ENCODE measurements around the gene TNFRSF8. TPM values are rescaled to one million over a fixed set of nuclear protein-coding genes. Genes with fewer than 3 reads are reported as not detected.

TNFRSF8 gene
- total and polyA plus RNA-seq, 2 of the 4 experiments (the other 2 are of a cell fraction) = under 0.01 to 0.31 TPM

DNA sequence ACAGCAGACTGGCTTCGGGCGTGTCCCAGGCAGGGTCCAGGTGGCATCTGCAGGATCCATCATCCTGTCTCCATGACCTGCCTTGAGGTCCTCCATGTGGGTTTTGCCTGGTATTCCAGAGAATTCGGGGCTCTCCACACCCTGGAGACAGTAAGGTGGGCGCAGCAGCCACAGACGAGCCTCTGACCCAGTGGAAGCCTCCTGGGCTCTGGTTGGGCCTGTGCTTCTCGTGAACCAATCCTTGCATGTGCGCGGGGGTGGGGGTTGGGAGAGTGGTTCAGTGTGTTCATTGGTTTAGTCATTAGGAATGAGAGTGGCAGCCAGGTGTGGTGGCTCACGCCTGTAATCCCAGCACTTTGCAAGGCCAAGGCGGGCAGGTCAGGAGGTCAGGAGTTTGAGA is 71.6 kb downstream of the TNFRSF8 start:
- Histone ChIP-seq H3K4me1 (ENCODE audit: control insufficient read depth, insufficient read depth, low read length) (peaks cover 7% of the 10 kb centered on the region; the same call in 1 of the 2 replicates), H3K27me3 (ENCODE audit: control insufficient read depth, insufficient read depth, low read length) (no peaks in the 10 kb centered on the region), H3K9me3 (ENCODE audit: control insufficient read depth, insufficient read depth, low read length) (no peaks in the 10 kb centered on the region), H3K4me3 (ENCODE audit: insufficient read depth, low read depth, low read length) (no peak overlapping the region), H3K79me1 (ENCODE audit: low read depth in 1 of 2, low read length in 2 of 2) (no peaks in the 10 kb centered on the region), H2BK15ac (ENCODE audit: low read depth, low read length) (no peak overlapping the region), H2BK120ac (ENCODE audit: low read depth, low read length) (no peak overlapping the region), H3K56ac (ENCODE audit: extremely low read depth, insufficient read depth, low read length) (no peak overlapping the region), H3K9ac (ENCODE audit: low read depth, low read length) (no peak overlapping the region), H2BK5ac (ENCODE audit: low read depth, low read length, poor library complexity, severe bottlenecking) (no peak overlapping the region), H4K8ac (ENCODE audit: low read depth in 2 of 2, low read length in 2 of 2) (no peak overlapping the region), H3K27ac (ENCODE audit: insufficient read depth, low read length) (no peak overlapping the region), H3K23ac (ENCODE audit: low read depth, low read length) (no peak overlapping the region), H3K14ac (replicated peaks; ENCODE audit: low read depth, low read length) (no peak overlapping the region), H4K20me1 (ENCODE audit: insufficient read depth, low read length) (no peaks in the 10 kb centered on the region), H3K4ac (ENCODE audit: low read depth, low read length) (no peak overlapping the region), H2AK9ac (replicated peaks; ENCODE audit: low read depth, low read length, poor library complexity) (no peak overlapping the region), H4K91ac (ENCODE audit: insufficient read depth, low read depth, low read length) (no peak overlapping the region), H2AFZ (replicated peaks; ENCODE audit: low read length, poor library complexity) (no peak overlapping the region), H2BK20ac (ENCODE audit: low read depth, low read length) (no peak overlapping the region), H3K9me1 (ENCODE audit: insufficient read depth, low read length) (no peaks in the 10 kb centered on the region), H3K18ac (ENCODE audit: low read depth, low read length) (no peak overlapping the region), H3K4me2 (ENCODE audit: low read depth, low read length) (no peak overlapping the region), H3K36me3 (ENCODE audit: control insufficient read depth, insufficient read depth, low read length) (no peaks in the 10 kb centered on the region), H4K5ac (ENCODE audit: low read depth, low read length) (no peak overlapping the region), H2AK5ac (ENCODE audit: low read depth, low read length) (no peak overlapping the region)
- in situ Hi-C loops (cut with MboI; ENCODE audit: low sequenced_read_pairs) (no loop called here), intact Hi-C loops (cut with micrococcal nuclease) (no loop called here), dilution Hi-C loops (cut with HindIII; ENCODE audit: low sequenced_read_pairs, unreplicated experiment) (no loop called here)
- ChIA-PET CTCF (no interaction called here), POLR2A (ENCODE audit: unreplicated experiment) (no interaction called here)
- WGBS, 2 experiments (ENCODE audit: extremely low coverage in 2 of 2, insufficient read length in 1 of 2) = 100% methylated on average over 2 of the region's 10 CpGs; no CpG with 5 or more reads in 1 of the 2 experiments
- no peak for TF ChIP-seq FOS (IDR thresholded peaks at IDR 0.05; ENCODE audit: low read depth, low read length)
- no TSS peak for BruUV-seq (replicated peaks)
- DNase-seq (no peak), ATAC-seq (ENCODE audit: low read depth) (no peak)

Measured in IMR-90 (cell line).